HG03558 (cell line): ENCODE data around the gene CHD5.
A peak's percentile ranks its signal among the peaks of the same experiment; 100 is the strongest.

ENCODE experiments used
- ATAC-seq: cut with Tn5 transposase; IDR thresholded peaks from one replicate; pipeline ENCODE4 v1.9.1; 2021; ENCODE audit warnings: moderate number of reproducible peaks; ENCODE audit not compliant: unreplicated experiment; ENCODE audit errors: extremely low read depth

CHD5 gene

DNA sequence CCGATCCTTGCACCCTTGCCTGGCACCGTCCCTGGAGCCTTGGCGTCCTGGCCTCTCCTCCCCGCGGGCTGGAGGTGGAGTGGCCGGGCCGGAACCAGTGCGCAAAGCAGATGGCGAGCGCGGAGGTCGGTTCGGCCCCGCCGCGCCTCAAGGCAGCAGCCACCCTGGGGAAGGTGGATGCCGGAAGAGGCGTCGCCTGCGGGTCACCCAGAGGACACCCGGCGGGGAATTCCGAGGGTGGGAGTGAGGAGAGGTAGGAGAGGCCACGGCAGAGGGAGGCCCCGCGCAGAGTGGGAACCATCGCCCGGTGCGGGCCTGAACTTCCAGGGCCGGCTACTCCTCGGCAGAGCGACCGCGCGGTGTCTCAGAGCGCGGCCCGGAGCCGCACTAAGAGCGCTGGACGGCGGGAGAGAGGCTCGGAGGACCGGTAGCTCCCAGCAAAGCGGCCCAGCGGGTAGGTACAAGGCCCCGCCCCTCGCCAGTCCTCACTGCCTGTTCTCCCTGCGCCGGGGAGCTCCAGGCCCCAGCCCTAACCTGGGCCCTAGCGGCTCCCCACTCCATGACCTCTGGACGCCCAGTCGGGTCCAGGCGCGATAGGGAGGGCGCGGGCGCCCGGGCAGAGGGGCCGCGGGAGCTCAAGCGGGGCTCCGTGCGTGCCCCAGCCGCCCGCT is 25.9 kb upstream of the CHD5 start, which contains the start of gene RNF207:
Gene RNF207, plus strand, starts transcription at position 271 of the 671 bp plus-strand sequence. CDS start 417 bp downstream, outside the sequence.
- no peak for ATAC-seq

DNA sequence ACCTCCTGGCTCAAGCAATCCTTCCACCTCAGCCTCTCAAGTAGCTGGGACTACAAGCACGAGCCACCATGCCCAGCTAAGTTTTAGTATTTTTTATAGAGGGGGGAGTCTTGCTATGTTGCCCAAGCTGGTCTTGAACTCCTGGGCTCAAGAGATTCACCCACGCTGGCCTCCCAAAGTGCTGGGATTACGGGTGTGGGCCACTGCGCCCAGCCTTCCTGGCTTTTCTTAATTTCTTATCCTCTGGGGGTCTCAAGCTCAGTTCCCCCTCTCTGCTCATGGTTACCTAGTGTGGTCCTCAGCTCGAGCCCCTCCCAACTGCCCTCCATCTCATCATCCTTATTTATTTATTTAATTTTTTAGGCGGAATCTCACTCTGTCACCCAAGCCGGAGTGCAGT is 22.1 kb upstream of the CHD5 start:
- no peak for ATAC-seq

DNA sequence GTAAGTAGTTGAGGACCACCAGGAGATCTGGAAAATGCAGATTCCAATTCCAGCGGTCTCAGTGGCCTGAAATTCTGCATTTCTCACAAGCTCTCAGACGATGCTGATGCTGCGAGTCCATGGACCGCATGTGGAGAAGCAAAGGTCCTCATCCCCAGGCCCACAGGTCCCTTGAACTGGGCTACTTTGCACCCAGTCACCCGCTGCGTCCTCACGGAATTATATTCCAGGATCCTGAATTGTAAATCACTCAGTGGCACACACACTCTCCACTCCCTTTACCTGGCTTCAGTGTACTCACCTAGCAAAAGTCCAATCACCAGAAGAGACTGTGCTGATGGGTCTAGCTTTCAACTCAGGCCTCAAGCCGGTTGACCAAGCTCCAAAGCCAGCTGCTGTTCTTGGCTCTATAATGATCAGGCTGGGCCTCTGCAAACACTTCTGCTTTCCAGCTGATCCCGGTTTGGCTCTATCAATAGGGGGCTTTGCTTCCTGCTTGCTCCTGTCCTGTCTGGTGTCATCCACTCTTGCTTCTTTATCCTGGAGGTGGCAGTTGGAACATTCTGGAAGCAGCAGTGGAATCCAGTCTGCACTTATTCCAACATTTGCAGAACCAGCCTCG is 20.2 kb upstream of the CHD5 start:
- no peak for ATAC-seq

DNA sequence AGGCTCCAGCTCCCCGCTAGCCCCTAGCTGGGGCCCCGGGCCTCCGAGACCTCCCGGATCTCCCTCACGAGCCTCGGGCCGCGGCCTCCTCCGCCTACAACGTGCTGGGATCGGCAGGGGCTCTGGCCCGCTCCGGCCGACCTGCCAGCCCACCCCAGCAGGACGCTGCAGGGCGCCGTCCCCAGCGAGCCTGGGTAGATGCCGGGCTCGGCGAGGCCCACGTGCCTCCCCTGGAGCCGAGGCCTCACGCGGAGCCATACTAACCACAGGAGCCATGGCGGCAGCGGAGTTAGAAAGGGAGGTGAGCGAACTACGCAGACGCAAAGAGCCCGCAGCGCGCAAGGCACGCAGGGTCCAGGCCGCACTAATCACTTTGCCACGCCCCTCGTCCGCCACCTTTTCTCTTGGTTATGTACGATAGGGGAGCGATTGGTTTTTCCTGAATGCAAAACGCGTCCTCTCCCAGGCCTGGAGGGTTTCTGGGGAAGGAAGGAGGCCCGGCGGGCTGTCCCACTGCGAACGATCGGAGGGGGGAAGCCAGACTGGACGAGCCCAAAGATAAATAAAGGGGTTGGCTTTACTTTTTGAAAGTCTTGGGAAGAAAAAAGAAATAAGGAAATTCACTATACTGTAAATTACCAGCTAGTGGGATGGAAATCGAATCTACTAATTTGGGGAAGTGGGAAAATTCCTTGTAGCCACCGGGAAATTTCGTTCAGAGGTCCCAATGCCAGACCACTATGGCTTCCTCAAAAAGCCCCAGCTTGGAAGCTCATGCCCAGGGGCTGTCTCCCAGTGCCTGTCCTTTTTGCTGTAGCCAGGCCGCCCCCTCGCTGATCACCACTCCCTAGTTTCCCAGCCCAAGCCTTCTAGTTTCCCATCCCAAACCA is 19.4 kb upstream of the CHD5 start, which contains the start of gene RPL22:
Gene RPL22, minus strand, starts transcription at position 298 of the 890 bp plus-strand sequence. Its CDS starts 22 bp downstream, at position 276.
- ATAC-seq: peak; percentile 84

DNA sequence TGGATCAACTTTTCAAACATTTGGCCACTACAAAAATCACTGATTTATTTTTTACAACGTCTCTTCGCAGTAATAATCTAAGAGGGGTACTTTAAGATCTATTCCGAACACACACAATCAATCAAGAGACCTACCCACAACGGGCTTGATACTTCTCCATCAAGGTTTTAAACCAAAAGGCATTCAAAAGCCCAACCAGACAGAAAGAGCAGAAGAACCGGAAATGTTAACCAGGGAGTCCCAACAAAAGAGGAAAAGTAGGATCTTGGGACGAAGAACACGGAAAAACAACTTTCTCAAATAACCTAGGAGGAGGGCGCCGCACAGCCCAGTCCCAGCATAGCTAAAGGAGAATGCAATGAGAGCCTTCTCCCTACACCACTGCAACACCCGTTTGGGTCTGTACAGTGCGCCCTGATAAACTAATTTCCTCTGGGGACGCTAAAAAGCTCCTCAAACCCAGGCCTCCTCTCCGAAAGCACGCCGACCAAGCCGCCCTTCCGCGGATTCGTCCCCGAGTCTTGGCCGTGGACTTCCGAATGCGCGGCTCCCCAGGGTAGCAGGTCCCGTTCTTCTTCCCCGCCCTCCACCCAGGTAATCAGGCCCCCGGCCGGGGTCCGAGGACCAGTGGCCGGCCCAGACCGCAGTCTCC is 18.7 kb upstream of the CHD5 start:
- ATAC-seq: no peak

DNA sequence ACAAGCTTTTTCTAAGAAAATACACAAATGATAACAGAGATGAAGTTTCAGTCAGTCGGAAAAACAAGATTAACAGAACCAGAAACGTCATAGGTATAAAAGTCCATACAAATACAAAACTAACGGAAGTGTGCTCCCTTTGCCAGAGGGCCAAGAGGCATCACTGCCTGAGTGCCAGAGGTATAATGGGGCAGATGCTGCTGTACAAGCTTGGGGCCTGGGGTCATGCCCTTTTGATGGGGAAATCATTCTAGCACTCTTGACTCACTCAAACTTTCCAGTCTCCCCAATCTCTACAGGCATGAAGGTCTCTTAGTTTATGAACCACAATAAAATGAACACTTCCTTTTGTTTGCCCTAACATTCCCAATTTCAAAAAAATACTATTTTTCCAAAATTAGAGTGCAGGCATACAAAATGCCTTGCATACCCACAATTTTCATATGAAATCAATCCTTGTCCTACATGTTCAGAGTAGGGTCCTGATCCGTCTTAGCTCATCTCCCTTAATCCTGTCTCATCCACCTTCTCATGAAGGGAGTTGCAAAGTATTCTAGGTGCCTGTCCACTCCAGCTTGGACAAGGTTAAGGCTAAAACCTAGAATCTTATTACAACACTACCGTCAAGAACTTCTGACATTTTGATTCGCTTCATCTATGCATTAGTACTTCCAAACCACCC is 17.8 kb upstream of the CHD5 start:
- ATAC-seq: no peak

DNA sequence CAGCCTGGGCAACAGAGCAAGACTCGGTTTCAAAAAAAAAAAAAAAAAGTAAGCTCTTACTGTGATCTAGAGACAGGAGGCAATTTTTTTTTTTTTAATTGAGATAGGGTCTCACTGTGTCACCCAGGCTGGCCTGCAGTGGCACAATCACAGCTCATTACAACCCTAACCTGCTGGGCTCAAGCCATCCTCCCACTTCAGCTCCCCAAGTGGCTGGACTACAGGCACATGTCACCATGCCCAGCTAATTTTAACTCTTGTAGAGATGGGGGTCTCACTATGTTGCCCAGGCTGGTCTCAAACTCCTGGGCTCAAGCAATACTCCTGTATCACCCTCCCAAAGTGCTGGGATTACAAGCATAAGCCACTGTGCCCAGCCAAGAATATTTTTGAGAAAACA is 11.8 kb upstream of the CHD5 start:
- ATAC-seq: no peak

DNA sequence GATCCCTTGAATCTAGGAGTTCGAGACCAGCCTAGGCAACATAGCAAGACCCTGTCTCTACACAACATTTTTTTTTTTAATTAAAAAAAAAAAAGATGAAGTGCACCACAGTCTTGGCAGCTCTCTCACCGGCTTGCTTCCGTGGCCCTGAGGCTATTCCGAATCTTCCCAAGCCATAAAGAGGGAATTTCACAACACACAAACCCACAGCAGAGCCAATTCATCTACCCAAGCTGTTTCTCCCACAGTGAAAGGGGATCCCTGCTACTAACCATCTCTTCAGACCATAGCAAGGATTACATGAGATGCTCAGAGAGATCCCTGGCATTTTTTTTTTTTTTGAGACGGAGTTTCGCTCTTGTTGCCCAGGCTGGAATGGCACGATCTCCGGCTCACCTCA is 8.3 kb upstream of the CHD5 start:
- ATAC-seq: no peak

DNA sequence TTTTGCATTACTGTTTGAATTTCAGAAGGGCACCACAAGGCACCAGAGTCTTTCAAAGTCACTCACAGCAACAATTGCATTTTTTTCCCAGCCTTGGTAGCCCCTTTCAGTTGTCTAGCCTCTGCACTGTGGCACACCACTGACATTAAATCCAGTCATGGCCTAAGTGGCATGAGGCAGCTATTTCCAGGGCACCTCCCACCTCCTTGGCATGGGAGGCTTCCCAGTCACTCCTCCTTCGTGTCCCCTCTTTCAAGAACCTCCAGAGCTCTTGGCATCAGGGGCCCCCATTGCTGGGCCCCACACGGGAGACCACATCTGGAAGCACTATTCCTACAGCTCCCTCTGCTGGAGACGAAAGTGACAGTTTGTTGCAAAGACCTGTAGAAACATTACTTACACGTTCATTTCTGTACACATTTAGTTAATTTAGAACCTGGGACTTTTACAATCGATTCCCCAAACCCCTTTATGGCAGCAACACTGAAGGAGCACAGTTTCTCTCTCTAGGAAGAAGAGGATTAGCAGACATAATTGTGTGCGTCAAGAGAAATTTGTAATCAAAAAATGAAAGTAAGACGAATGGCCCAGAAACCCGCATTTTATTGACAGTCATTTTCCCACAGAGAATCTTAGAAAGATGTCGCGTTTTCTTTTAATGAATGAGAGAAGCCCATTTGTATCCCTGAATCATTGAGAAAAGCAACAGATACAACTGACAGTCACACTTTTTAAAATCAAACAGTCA is 5.7 kb upstream of the CHD5 start:
- no peak for ATAC-seq

DNA sequence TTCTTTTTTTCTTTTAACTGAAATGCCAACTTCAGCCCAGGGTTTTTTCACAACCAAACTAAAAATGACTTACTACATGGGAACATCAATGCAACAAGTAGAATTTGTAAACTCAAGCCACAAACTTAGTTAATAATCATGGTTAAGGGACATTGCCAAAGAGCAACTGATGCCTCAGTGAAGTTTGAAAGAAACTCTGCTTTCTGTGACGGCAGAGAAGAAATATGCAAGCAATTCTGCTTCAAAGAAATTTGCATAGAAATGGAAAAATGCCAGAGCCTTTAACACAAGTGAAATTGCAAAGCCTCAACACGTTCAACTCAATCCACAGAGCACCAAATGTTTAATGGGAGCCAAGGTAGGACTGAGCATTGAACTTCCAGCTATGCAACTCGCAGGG is 5.0 kb upstream of the CHD5 start:
- ATAC-seq: no peak

DNA sequence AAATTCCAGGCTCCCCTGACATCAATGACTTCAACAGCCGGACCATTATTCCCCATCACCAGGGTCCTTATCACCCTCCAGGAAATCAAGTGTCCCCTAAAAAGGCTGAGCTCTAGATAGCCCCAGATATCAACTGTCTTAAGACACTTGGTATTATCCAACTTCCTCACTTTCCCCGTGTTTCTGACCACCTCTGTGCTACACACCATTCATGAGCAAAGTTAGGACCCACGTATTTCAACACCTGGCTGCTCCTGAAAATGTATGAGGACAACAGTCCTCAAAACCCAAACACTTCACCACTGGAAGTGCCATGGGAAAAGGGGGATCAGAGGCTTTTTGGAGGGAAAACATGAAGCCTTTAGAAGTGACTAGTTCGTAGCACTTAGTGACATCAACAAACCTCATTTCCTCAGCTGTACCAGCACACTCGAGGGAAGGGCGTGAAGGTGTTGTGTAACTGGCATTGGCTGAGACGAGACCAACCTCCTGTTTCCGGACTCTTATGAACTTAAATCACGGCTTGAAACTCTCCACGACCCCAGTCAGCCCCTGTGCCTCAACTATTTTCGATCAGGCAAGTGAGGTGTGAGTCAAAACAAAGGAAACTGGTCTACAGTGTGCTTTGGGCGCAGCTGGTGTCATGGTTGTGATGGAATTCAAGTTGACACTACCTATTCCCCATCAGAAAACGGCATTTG is 4.1 kb upstream of the CHD5 start:
- ATAC-seq: no peak

DNA sequence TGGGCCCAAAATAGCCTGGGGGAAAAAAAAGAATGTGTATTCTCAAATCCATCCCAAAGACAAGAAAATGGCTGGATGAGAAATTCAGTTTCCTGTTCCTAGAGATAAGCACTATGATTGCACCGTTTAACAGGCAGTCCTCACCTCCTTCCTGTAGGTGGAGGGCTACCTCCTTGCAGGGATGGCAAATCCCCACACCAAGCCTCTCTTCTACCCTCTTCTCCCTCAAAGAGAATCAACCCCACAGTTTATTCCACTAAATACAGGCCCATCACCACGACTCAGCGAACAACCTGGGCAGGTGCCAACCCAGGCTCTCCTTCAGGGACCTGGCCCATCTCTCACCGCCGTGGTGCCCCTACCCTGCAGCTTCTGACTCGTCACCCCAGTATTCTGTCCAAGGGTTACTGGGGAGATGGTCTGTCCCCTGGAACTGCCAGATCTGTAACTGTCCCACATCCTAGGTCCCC is 3.4 kb upstream of the CHD5 start:
- no peak for ATAC-seq

DNA sequence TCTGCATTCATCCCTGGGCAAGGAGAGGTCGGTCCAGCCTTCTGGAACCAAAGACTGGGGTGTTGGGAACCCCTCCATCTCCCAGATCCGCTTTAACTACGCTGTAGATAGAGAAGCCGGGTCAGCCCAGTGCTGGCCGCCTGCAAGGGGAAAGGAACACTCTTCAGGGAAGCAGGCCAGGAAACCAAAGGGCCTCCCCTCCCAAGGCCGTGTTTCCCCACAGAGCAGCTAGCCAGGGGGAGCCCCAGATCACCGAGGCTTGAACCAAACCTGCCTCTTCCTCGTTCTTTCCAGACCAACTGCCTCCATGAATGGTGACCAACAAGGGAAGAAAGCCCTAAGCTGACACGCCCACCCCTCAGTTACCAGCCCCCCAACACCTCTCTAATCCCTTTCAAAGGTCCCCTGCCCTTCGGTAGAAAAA is 1.2 kb upstream of the CHD5 start:
- no peak for ATAC-seq

DNA sequence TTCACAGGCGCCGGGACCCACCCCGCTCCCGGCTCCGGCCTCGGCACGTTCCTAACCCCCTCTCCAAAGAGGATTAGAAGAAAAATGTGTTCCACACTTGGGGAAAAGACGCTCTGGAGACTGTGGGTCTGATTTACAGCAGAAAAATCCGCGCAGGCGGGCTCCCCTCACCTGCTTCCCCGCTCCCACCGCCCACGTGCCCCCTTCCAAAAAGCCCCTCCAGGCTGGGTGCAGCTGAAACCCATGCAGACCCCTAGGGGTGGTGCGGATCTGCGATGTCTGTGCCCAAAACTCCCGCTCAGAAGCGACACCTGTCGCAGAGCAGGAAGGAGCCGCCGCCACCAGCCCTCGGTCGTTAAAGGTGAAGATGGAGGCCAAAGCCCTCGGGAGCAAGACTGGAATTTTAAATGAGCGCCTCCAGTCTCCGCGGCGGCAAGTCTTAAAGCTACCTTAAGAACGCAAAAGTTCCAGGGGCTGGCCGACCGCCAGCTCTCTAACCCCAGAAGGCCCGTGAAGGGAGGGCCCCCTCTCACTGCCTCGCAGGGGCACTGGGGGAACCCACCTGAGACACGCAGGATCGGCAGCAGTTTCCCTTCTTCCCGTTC is 688 bp upstream of the CHD5 start:
- ATAC-seq: no peak

DNA sequence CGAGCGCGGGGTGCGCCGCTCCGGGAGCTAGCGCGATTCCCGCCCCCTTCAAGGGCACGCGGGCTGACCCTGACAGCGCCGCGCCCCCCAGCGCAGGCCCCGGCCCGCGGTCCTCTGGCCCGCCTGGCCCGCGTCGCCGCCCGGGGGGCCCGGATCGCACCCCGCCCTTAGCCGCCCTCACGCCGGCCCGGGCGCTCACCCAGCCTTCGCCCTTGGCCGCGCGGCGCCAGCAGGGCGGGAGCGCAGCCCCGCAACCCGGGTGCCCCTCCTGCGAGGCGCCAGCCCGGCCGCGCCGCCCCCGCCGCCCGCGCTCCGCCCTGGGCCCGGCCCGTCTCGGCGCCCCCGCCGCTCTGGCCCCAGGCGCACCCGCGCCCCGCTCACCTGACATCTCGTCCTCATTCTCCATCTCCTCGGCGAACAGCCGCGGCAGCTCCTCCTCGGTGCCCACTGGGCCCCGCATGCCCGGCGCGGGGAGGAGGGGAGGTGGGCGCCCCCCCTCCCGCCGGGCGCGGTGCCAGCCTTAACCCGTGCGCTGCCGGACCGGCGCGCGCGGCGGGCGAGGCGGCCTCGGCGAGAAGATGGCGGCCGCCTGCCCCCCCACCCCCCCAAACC is 451 bp downstream of the CHD5 start:
- no peak for ATAC-seq

DNA sequence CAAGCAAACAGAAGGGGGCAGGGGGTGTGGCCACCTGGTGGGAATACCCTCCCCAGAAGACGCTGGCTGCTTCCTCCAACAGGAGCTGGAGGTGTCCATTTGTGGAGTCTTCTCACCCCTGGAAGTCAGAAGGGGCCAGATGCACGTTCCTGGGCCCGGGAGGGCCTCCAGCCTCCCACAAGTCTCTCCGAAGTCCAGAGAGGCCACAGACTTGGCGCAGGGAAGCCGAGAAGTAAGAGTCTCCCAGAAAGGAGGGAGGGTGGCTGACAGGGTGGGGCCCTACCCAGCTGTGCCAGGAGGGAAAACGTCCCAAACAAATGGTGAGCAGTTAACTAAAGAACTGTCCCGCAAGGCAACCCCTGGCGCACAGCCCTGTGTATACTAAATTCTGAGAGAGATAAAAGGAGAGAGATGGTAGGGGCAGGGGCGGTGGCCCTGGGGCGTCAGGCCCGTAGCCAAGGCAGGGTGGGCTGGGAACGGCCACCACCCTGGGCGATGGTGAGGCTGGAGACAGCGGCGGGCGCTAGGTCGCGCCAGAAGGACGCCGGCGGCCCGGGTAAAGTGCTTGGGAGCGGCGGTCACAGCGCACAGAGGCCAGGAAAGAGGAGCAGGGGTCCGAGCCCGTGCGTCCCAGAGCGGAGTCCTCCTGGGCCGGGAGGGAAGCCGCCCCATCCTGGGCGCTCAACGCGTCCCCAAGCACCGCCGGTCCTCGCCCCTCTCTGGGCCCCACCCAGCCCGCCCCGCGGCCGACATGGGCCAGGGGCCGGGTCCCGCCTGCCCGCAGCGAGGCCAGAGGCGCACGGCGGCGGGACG is 1.2 kb downstream of the CHD5 start:
- no peak for ATAC-seq
